NB4 (cell line): ENCODE data around the gene CBR3.

Source experiments
- DNase-seq: peaks from one replicate; pipeline ENCODE4 v3.0.0; 2010; ENCODE audit warnings: low read depth
- H3K4me3 ChIP-seq: one replicate; pipeline ENCODE4 v1.5.1; 2011; ENCODE audit warnings: mild to moderate bottlenecking, low read depth, low read length, moderate library complexity
- CTCF ChIP-seq: IDR thresholded peaks from one replicate; pipeline ENCODE4 v1.5.1; 2012; ENCODE audit warnings: low read depth, low read length
- MYC ChIP-seq: IDR thresholded peaks from 2 replicates; pipeline ENCODE4 v1.6.1; 2011; ENCODE audit warnings: low read depth, low read length
- POLR2A ChIP-seq: IDR thresholded peaks from 2 replicates; pipeline ENCODE4 v1.6.1; 2011; ENCODE audit warnings: mild to moderate bottlenecking; ENCODE audit not compliant: insufficient read length; ENCODE audit errors: extremely low read depth
- TF ChIP-seq, protein P1 (sequence below): IDR thresholded peaks from 2 replicates; pipeline ENCODE4 v1.6.1; 2011; ENCODE audit warnings: low read depth, low read length

CBR3 gene

GRCh38 chr21:36165356-36165755 lies 30.5 kb downstream of the CBR3 start:
- TF ChIP-seq POLR2A (no peak), MYC (no peak), CTCF (no peak)
- TF ChIP-seq, protein P1, sequence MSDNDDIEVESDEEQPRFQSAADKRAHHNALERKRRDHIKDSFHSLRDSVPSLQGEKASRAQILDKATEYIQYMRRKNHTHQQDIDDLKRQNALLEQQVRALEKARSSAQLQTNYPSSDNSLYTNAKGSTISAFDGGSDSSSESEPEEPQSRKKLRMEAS: no peak
- H3K4me3 ChIP-seq: no peak overlapping the region
- DNase-seq: no peak

GRCh38 chr21:36166705-36167104 lies 31.8 kb downstream of the CBR3 start:
- no peak overlapping the region for H3K4me3 ChIP-seq
- DNase-seq: peak; percentile 46
- TF ChIP-seq, protein P1: no peak
- TF ChIP-seq CTCF: no peak
- no peak for TF ChIP-seq MYC
- TF ChIP-seq POLR2A: no peak

DNA sequence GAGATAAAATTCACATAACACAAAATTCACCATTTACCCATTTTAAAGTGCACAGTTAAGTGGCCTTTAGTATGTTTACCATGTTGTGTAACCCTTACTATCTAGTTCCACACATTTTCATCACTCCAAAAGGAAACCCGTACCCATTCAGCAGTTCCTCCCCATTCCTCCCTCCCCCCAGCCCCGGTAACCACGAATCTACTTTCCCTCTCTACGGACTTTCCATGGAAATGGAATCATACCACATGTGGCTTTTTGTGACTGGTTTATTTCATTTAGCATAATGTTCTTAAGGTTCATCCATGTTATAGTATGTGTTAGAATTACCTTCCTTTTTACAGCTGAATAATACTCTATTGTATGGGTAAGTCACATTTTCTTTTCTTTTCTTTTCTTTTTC lies 32.7 kb downstream of the CBR3 start:
- TF ChIP-seq CTCF: no peak
- no peak for TF ChIP-seq POLR2A
- TF ChIP-seq, protein P1: no peak
- TF ChIP-seq MYC: no peak
- no peak overlapping the region for H3K4me3 ChIP-seq
- no peak for DNase-seq

DNA sequence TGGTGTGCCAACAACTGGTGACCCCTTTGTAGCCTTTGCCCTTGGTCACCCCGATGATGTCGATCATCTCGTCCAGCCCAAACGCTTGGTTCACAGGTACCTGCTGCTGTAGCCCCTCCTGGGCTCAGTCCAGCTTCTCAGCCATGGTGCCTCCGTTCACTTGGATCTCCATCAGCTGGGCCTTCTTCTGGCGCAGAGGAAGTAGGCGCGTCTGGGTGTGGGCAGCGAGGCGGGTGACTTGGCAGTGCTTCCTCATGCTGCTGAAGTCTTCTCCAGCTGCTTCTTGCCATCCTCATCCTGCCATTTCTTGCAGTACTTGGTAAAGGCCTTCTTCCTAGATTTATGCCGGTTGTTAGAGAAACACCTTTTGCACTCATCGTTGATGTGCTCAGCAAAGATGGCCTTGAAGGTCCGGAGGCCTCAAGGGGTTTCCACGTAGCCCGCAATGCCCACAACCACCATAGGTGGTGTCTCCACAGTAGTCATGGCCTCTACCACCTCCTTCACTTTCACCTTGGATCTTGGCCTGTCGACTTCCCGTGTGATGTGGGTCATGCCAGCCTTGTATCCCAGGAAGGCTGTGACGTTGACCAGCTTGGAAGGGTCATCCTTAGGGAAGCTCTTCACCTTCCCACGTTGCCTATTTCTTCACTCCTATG lies 34.7 kb downstream of the CBR3 start:
- no peak for TF ChIP-seq MYC
- peak; percentile 22 for TF ChIP-seq CTCF
- TF ChIP-seq POLR2A: no peak
- TF ChIP-seq, protein P1: no peak
- no peak overlapping the region for H3K4me3 ChIP-seq
- DNase-seq: no peak

DNA sequence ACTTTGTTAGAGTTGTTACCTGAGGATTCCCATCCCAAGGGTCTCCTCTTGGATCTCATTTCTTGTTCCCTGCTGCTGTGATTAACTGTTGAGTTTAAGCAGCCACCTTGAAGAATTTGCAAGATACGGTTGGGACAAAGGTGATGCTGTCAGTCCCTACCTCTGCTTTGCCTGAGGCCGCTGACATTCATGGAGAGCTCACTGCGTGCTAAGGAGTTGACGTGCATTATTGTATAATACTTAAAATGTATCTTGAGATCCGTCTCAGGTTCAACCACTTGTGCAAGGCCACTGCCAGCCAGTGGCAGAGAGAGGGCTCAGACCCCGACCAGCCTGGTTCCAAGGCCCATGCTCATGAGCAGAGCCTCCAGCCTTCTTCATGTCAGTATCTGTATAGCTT lies 35.9 kb downstream of the CBR3 start:
- no peak for DNase-seq
- TF ChIP-seq MYC (no peak), POLR2A (no peak), CTCF (no peak)
- TF ChIP-seq, protein P1: no peak
- H3K4me3 ChIP-seq: no peak overlapping the region

GRCh38 chr21:36171336-36171735 lies 36.5 kb downstream of the CBR3 start:
- no peak overlapping the region for H3K4me3 ChIP-seq
- DNase-seq: no peak
- no peak for TF ChIP-seq POLR2A
- TF ChIP-seq CTCF: no peak
- TF ChIP-seq, protein P1: no peak
- no peak for TF ChIP-seq MYC
